Measurements from ENCODE around the gene TOMM20. TPM values are rescaled to one million over a fixed set of nuclear protein-coding genes. Genes with fewer than 3 reads are reported as not detected.

TOMM20 gene
- total RNA-seq, 1 experiment from 2014 or later = 197 TPM

DNA sequence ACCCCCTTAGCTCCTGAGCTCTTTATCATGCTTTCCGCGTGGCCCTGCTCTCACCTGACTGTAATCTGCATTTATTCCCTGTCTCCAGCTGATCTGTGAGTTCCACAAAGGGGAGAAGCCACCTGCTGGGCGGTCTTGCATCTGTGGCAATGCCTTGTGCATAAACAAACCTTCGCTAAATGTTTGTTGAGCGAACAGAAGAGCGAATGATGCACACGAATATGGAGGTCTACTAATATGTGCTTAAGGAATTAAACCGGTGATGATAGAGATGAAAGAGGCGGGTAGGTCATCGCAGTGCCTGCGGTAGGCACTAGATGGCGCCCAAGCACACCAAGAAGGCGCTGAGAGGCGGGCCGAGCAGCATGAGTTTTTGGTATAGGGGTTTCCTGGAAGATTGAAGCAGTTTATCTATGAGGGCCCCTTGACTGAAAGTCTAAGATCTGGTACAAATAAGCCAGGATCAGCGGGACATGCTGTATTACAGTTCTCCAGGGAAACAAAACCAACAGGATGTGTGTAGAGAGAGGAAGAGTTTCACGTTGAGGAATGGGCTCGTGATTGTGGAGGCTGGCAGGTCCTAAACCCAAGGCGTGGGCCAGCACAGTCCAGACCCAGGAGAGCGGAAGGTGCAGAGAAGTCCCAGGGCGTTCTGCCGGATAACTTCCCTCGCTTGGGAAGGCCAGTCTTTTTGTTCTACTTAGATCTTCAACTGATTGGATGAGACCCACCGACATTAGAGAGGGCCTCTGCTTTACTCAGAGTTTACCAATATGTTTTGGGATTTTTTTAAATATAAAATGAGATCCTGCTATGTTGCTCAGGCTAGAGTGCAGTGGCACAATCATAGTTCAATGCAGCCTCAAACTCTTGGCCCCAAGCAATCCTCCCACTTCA is 34.7 kb downstream of the TOMM20 start:
- peak overlapping the region in 1 of 3 experiments; percentile 57; a peak in 2 of 7 replicates for H3K27ac Mint-ChIP-seq
- peak; percentile 84 for DNase-seq

More for the DNA sequence above, 34.7 kb downstream of the TOMM20 start:
- Histone ChIP-seq H3K79me2 (ENCODE audit: insufficient read depth, low read length) (no peaks in the 10 kb centered on the region), H3K27me3 (ENCODE audit: insufficient read depth, low read length) (no peaks in the 10 kb centered on the region), H3K9me3 (ENCODE audit: control insufficient read depth, low read depth, low read length) (no peaks in the 10 kb centered on the region), H2BK5ac (ENCODE audit: insufficient read length, low read length) (no peak overlapping the region), H3K79me1 (ENCODE audit: insufficient read depth, low read depth, low read length, poor library complexity, severe bottlenecking) (no peaks in the 10 kb centered on the region), H2BK12ac (ENCODE audit: insufficient read length, low read depth, low read length) (no peak overlapping the region), H3K23me2 (ENCODE audit: insufficient read length, low read depth, low read length, poor library complexity, severe bottlenecking) (peaks cover 4% of the 10 kb centered on the region), H2AFZ (ENCODE audit: low read length) (no peak overlapping the region), H2BK120ac (ENCODE audit: low read depth, low read length, poor library complexity, severe bottlenecking) (no peak overlapping the region), H2BK20ac (ENCODE audit: low read depth, low read length, poor library complexity, severe bottlenecking) (no peak overlapping the region), H4K8ac (replicated peaks; ENCODE audit: insufficient read length, low read depth, low read length) (no peak overlapping the region), H4K20me1 (ENCODE audit: control insufficient read depth, insufficient read depth, insufficient read length) (no peaks in the 10 kb centered on the region), H4K5ac (ENCODE audit: insufficient read length, low read depth, low read length) (no peak overlapping the region), H3K4ac (ENCODE audit: low read depth, low read length) (no peak overlapping the region), H3K9ac (ENCODE audit: extremely low read depth, insufficient read length, low read length) (no peak overlapping the region), H4K91ac (ENCODE audit: insufficient read length, low read depth, low read length) (no peak overlapping the region), H3K27ac (ENCODE audit: insufficient read length, low read depth, low read length) (no peak overlapping the region), H3K56ac (ENCODE audit: insufficient read length, low read depth, low read length) (no peak overlapping the region), H3T11ph (ENCODE audit: low read length) (no peak overlapping the region), H3K18ac (ENCODE audit: insufficient read length, low read depth, low read length) (no peak overlapping the region), H3K4me2 (ENCODE audit: insufficient read depth, insufficient read length, low read length) (peak overlapping the region; percentile 60), H3K4me1 (ENCODE audit: insufficient read depth, low read length) (peaks cover 14% of the 10 kb centered on the region), H3K14ac (ENCODE audit: insufficient read depth, low read length) (peak overlapping the region; percentile 36; the same call in 1 of the 2 replicates), H2AK5ac (ENCODE audit: insufficient read length, low read length) (no peak overlapping the region), H2BK15ac (ENCODE audit: low read depth, low read length) (no peak overlapping the region), H3K23ac (ENCODE audit: insufficient read length, low read depth, low read length) (no peak overlapping the region)
- TF ChIP-seq CTCF (conservative IDR thresholded peaks at IDR 0.05) = peak; percentile 93
- peak overlapping the region; percentile 52 to 74 for H3K4me3 Mint-ChIP-seq
- WGBS (ENCODE audit: extremely low coverage, insufficient read length, low lambda C conversion rate) = no CpG with 5 or more reads among the region's 24 CpGs
- peaks cover 31 to 34% of the 10 kb centered on the region in 2 experiments for H3K4me1 Mint-ChIP-seq
- H3K27me3 Mint-ChIP-seq (ENCODE audit: low read depth) = no peaks in the 10 kb centered on the region; the same call in 1 of the 2 replicates
- H3K36me3 Mint-ChIP-seq (ENCODE audit: insufficient read depth in 1 of 3, low read depth in 3 of 3) = no peaks in the 10 kb centered on the region; a peak in 1 of 7 replicates
- no peaks in the 10 kb centered on the region; a peak in 1 of 5 replicates for H3K9me3 Mint-ChIP-seq

Measured in H9 (cell line).